GM18505 (cell line): Measurements from ENCODE around the gene POLG.

Experiments
- ATAC-seq: cut with Tn5 transposase; IDR thresholded peaks from one replicate; pipeline ENCODE4 v1.9.1; 2021; ENCODE audit not compliant: unreplicated experiment
- POLR2A ChIP-seq: IDR thresholded peaks from 4 replicates; pipeline ENCODE4 v1.6.1; 2011; ENCODE audit warnings: borderline replicate concordance; ENCODE audit not compliant: insufficient read depth, insufficient read length; ENCODE audit errors: extremely low read depth

The POLG gene

DNA sequence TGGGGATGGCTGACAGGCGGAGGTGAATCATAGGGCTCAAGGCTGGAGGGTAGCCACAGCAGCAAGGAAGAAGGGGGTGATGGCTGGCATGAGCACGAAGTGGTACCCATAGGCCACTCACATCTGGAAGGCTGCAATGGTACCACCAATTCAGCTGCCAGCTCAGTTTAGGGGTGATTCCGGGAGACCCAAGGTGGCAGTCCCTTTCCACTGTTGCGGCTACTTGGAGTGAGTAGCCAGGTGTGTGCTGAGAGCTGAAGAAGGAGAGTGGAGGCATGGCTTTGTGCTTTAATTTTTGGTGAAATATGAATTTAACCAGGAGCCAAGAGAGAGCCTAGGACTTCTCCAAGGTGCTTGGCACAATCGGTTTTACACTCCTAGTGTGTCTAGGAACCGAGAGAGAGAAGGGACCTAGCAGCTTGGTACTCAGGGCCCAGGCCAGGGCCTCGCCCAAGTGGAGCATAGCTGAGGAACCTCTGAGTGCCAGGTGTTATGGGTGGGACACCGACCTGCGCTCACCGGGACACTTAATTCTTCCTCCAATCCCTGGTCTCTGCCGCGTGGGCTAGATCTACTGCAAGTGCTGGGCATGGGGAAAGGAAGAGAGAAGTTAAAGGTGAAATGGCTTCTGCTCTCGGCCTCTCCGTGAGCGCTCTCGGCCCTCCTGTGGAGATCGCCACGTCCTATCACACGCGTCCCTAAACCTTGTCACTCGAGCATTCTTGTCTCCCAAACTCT lies 32.2 kb upstream of the POLG start:
- ATAC-seq: no peak

GRCh38 chr15:89365462-89366065 lies 30.9 kb upstream of the POLG start:
- no peak for TF ChIP-seq POLR2A

More for the DNA sequence above, 32.2 kb upstream of the POLG start:
- TF ChIP-seq POLR2A: no peak

DNA sequence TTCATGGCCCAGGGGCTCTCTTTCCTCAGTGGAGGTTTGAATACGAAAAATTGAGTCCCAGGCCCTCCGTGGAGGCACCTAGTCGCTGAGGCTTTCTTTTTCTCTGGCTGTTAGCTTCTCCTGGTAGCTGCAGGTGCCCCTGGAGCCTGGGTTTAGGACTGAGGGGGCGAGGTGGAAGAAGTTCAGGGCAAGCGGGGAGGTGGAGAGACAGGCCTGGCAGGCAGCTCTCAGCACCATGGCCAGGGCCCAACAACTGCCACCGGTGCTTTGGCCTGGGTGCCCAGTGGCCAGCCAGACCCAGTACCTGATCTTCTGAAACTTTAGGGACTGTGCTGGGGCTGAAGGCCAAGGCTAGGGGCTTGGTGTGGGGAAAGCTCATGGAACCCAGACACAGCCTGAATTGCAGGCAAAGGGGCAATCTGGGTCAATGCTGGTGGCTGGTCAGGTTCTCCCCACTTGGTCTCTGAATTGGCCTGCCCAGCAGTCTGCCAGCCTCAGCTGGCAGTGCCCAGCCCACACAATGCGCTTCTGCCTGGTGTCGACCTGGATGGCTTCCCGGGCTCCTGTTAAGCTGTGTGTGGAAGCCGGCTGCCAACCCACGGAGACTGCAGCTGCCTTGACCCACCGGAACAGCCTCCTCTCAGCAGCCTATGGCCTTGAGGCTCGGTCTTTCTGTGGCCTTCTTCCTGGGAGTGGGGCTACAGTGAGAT lies 30.3 kb upstream of the POLG start:
- ATAC-seq: no peak
- TF ChIP-seq POLR2A: no peak

More at GRCh38 chr15:89365462-89366065, 30.9 kb upstream of the POLG start:
- ATAC-seq: no peak

GRCh38 chr15:89364341-89364740 lies 29.7 kb upstream of the POLG start:
- no peak for ATAC-seq
- no peak for TF ChIP-seq POLR2A

DNA sequence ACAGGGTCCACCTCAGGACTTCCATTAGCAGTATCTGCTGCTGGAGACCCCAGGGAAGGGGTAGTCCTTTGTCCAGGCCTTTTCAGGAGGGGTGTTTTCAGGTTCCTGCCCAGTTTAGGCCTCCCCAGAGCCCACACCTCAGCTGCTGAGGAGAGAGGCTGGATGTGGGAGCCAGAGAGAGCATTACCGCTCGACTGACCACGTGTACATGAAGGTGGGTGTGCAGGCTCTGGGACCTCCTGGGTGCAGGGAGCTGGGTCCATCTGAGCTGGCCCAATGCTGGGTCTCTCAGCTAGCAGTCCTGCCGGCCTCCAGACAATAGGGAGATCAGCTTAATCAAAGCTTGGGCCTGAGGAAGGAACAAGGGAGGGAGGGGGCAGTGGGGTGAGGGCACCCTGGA lies 29.1 kb upstream of the POLG start:
- no peak for ATAC-seq
- no peak for TF ChIP-seq POLR2A

GRCh38 chr15:89363133-89363532 lies 28.5 kb upstream of the POLG start:
- no peak for TF ChIP-seq POLR2A
- no peak for ATAC-seq

DNA sequence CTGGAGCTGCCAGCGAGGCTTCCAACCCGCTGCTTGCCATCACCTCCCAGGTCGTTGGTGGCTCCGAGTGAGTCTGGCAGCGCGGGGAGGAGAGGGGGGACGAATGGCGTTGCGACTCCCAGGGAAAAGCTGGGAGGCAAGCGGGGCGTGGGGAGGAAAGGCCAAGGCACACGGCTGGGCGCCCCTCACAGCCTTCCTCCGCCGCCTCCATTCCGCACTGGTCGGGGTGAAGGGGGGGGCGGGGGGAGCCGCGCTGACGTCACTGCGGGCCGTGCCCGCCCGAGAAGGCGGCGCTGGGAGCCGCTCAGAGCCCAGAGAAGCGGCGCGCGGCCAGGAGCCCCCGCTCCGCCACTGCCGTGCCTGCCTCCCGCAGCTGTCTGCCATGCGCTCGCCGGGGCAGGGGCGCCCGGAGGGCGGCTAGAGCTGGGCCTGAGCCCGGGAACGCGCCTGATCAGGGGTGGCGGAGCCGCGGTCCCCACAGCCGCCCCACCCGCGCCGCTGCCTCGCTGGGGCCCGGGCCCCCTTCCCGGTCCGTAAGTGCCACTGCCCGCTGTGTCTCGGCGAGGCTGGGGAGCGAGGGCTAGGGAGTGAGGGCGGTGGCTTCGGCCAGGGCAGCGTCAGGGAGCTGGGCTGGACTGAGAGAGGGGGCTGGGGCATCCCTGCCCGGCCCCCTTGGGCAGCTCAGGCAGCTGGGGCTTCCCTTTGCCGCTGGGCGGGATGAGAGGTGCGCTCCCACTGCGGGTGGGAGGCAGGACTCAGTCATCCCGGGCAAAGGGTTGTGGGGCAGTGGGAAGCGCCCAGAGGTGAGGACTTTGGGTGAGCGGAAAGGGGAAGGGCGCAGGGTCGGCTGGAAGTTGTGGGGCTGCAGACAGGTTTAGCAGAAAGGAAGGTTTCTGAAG lies 27.8 kb upstream of the POLG start:
- TF ChIP-seq POLR2A: no peak
- no peak for ATAC-seq

GRCh38 chr15:89361451-89362202 lies 27.0 kb upstream of the POLG start:
- ATAC-seq: no peak
- no peak for TF ChIP-seq POLR2A

GRCh38 chr15:89360294-89360971 lies 25.8 kb upstream of the POLG start:
- no peak for TF ChIP-seq POLR2A
- ATAC-seq: no peak

- no peak for TF ChIP-seq POLR2A
- ATAC-seq: no peak
Measured at GRCh38 chr15:89359471-89360293, 25.1 kb upstream of the POLG start.

DNA sequence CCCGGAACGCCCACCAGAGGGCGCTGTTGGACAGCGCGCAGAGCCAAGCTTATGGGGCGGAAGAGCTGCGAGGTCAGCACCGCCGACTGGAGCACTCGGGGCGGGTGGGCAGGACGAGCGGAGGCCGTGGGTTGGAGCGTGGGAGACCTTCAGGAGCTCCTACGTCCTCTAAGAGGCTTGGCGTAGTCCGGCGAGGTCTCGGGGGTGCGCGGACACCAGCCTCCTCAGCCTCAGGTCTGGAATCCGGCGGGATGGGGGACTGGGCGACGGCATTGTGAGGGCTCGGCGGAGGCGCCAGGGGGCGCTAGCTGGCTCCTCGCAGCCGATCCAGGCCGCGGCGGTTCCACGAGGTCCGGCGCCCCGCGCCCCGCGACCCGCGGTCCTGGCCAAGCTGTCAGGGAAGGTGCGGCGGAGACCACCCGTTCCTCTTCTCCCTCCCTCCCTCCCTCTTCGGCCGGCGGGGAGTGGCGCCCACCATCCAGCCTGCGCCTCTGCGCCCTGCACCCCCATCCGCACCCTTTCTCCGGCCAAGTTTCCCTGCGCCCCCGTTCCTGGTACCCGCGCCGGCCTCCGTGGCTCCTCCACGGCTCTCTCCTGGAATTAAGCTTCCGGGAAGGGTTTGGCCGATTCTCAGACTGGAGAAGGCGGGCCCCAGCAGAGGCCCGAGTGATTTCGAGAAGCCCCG lies 24.3 kb upstream of the POLG start:
- peak; percentile 89 for ATAC-seq

GRCh38 chr15:89358435-89358754 lies 23.8 kb upstream of the POLG start:
- no peak for ATAC-seq
- no peak for TF ChIP-seq POLR2A

More for the DNA sequence above, 24.3 kb upstream of the POLG start:
- no peak for TF ChIP-seq POLR2A
